UCSD-AML1 (cell line): ENCODE data around the gene KDM4F.
A peak's percentile ranks its signal among the peaks of the same experiment; 100 is the strongest.

ENCODE experiments used
- DNase-seq: peaks from one replicate; lab custom pipeline; 2025; ENCODE audit not compliant: unreplicated experiment; lab: John Stamatoyannopoulos, UW

Gene KDM4F

DNA sequence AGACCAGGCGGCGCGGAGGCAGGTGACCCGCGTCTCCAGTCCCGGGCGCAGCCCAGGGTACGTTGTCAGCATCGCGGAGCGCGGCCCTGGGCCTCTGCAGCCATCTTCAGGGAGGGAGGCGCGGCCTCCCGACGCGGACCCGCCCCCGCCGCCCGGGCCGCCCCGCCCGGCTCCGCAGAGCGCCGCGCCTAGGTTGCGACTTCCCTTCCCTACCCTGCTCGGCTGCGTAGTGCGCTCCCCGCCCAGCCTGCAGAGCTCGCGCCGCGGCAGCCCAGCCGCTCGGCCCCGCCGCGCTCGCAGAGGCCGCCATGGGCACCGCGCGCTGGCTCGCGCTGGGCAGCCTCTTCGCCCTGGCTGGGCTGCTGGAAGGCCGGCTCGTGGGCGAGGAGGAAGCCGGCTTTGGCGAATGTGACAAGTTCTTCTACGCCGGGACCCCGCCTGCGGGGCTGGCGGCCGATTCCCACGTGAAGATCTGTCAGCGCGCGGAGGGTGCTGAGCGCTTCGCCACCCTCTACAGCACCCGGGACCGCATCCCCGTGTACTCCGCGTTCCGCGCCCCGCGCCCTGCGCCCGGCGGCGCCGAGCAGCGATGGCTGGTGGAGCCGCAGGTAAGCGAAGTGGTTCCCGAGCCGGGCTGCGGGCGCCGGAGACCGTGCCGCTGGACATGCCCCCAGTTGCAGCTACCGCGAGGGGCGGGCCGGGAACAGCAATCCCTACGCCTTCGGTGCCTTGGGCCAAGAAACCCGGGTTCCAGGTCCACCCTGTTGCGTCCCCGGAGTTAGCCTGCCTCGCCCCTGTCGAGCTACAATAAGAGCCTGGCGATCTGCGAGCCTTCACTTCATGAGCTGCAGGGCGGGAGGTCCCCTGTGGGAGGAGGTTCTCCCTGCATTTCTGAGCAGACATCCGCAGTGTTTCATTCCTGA, 40.7 kb downstream of the KDM4F start, which contains the start of gene ENDOD1:
Gene ENDOD1, plus strand, starts transcription at position 227 of the 923 bp plus-strand sequence. Its CDS starts 82 bp downstream, at position 309.
- DNase-seq = peak; percentile 76

DNA sequence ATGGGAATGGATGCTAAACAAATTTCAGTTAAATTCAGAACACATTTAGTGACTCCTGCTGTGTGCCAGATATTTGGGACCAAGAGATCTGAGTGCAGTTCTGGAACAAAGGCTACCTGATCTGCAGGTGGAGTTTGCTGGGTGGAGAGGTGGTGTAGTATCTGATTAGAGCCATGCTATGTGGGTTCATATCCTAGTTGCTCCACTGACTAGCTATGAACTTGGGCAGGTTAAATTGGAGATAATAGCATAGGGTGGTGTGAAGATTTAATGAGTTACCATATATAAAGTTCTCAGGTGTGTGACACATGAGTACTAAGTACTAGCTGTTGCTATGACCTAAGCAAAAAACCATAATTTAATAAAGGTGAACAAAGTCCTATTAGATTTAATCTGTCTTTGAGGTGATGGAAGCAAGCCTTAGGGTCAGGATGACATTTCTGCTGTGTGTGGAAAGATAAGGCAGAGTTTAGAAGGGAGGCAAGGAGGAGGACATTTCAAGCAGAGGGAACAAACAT, 42.5 kb downstream of the KDM4F start:
- DNase-seq = no peak

- no peak for DNase-seq
Measured at GRCh38 chr11:95092549-95093324, 43.5 kb downstream of the KDM4F start.

DNA sequence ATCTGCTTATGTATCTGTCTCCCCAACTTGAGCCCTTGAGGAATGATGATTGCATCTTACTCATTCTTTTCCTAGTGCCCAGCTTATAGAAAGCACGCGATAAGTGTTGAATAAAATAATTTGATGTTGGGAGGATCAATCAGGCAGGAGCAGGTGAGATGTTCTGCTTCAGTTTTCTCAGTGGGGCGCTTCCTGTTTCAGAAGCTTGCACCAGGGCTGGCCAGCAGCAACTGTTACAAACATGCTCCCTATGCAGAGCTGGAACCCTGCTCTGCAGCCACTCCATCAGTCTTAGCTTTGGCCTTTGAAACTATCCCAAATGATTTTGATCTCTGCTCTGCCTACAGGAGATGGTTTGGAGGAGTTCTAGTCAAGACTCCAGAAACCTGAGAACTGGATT, 44.3 kb downstream of the KDM4F start:
- no peak for DNase-seq

- no peak for DNase-seq
Measured at GRCh38 chr11:95095858-95096587, 46.8 kb downstream of the KDM4F start.

DNA sequence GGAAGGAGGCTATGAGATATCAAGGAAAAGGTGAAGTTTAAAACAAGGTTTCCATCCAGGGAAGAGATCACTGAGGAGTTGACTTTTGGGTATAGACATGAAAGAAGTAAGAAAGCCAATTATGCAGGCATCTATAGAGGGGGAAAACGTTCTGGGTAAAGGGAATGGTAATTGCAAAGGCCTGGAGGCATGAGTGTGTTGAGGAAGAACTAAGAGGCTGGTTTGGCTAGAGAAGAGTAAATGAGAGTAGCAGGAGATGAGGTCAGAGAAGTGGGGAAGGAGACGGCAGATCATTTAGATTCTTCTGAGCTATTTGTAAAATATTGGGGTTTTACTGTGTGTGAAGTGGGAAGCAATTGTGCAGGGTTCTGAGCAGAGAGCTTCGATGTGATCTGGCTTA, 48.0 kb downstream of the KDM4F start:
- no peak for DNase-seq

DNA sequence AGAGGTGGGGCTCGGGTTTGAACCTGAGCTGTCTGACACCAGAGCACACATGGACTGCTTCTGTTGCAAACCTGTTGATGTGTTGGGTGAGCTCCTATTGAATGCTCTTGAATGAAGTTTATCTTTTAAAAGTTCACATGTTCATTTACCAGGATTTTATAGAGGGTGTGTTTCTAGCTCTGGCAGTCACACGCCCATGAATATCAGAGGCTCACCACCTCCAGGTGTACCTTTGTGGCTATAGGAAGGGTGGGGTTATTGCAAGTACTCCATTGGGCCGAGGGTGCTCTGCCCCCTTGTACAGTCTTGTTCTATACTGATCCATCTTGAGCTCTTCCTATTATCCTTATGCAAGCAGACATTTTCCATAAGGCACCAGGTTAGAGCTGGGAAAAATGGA, 49.6 kb downstream of the KDM4F start:
- no peak for DNase-seq

DNA sequence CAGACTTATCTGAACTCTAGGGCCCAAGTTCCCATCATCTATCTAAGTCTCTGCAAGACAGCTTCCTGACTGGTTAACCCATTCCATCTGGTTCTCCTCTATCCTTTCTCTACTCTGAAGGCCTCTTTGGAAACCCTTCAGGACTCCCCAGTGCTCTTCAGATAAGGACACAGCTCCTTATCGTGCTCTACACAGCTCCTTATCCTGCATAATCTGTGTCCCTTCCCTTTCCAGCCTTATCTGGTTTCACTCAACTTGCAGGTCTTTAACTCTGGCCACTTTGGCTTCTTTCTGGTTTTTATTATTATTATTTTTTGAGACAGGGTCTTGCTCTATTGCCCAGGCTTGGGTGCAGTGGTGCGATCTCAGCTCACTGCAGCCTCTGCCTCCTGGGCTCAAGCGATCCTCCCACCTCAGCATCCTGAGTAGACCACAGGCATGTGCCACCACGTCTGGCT, 51.0 kb downstream of the KDM4F start:
- DNase-seq = no peak
